Measurements from ENCODE around the gene PTGES.

The PTGES gene

DNA sequence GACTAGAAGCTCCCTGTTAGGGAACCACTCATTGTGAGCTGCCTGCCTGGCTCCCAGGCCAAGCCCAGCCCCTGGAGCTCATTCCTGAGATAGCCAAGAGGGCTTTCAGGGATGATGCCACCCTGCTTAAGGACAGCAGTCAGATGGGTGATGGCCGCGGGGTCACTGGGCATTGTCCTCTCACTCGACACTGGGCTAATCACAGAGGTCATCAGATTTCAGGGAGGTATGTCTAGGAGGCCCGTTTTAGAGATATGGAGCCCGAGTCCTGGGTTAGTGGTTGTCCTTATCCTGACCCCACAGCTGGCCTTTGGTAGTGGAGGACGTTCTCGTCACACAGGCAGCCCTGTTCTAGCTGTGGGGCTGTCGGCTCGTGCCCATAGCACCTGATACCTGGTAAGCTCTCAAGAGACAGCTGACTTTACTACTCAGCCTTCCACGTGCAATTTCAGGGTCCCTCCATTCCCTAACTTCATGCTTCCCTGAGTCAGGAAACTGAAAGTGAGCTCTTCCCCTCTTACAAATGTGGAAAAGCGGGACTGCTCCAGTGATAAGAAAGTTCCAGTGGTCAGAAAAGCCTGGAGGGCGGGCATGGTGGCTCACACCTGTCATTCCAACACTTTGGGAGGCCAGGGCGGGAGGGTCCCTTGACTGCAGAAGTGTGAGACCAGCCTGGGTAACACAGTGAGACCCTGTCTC is 7.1 kb upstream of the PTGES start:
- DNase-seq (ENCODE audit: low spot score), result no peak
- Histone ChIP-seq H3K4me3 (no peak overlapping the region), H3K27ac (peak overlapping the region in 1 of 2 donors; percentile 28)
- TF ChIP-seq, protein P1, sequence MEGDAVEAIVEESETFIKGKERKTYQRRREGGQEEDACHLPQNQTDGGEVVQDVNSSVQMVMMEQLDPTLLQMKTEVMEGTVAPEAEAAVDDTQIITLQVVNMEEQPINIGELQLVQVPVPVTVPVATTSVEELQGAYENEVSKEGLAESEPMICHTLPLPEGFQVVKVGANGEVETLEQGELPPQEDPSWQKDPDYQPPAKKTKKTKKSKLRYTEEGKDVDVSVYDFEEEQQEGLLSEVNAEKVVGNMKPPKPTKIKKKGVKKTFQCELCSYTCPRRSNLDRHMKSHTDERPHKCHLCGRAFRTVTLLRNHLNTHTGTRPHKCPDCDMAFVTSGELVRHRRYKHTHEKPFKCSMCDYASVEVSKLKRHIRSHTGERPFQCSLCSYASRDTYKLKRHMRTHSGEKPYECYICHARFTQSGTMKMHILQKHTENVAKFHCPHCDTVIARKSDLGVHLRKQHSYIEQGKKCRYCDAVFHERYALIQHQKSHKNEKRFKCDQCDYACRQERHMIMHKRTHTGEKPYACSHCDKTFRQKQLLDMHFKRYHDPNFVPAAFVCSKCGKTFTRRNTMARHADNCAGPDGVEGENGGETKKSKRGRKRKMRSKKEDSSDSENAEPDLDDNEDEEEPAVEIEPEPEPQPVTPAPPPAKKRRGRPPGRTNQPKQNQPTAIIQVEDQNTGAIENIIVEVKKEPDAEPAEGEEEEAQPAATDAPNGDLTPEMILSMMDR (IDR thresholded peaks at IDR 0.05), result no peak

DNA sequence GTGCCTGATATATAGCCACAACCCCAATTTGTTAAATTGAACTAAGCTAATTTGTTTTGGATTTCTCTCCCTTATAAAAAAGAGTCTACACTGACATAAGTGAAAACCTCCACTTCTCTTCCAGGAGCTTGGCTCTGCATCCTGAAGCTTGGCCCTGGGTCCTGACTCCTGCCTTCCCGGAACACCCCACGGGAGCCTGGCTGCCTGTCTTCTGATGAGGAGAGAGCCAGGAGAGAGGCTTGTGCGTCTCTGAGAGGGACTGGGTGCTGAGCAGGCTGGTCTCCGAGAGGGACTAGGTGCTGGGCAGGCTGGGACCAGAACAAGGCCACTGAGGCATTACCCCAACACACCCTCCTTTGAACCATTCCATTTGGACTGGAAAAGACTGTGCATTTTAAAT is 6.5 kb upstream of the PTGES start:
- no peak for DNase-seq (ENCODE audit: low spot score)
- Histone ChIP-seq H3K27ac (no peak overlapping the region), H3K4me3 (no peak overlapping the region)
- TF ChIP-seq, protein P1 (IDR thresholded peaks at IDR 0.05), result no peak

DNA sequence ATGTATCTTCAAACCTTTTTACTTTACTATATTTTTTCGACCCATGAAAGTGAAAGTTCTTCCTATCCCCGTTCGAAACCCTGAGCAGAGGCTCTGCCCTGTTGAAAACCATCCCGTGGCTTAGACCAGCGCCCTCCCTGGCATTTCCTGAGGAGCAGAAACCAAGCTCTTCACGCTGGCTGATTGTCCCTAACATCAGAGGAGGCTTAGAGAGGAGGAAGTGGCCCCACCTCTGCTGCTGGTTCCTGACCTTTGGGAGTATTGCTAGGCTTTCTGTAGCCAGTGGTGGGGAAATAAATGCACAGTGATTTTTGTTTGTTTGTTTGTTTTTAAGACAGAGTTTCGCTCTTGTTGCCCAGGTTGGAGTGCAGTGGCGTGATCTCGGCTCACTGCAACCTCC is 4.2 kb upstream of the PTGES start:
- Histone ChIP-seq H3K4me3 (no peak overlapping the region), H3K27ac (peak overlapping the region in 1 of 2 donors; percentile 4)
- TF ChIP-seq, protein P1 (IDR thresholded peaks at IDR 0.05), result no peak
- DNase-seq (ENCODE audit: low spot score), result no peak

DNA sequence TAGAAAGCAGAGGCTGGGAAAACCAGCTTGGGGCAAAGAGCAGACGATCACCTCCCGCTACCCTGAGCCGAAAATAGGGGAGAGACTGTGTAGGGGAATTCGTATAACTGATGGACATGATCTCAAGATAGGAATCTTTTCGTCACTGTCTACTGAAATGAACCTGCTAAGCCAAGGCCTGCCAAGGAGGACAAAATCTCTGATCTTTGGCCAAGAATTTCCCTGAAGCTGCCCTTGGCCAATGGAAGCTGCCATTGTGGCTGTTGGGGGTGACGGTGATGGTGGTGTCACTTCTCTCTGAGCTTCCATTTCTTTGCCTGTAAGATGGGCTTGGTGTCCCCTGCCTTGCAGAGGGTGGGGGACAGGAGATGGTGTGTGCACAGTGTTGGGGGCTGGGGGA is 3.3 kb upstream of the PTGES start:
- TF ChIP-seq, protein P1 (IDR thresholded peaks at IDR 0.05), result no peak
- Histone ChIP-seq H3K27ac (no peak overlapping the region), H3K4me3 (no peak overlapping the region)
- DNase-seq (ENCODE audit: low spot score), result no peak

DNA sequence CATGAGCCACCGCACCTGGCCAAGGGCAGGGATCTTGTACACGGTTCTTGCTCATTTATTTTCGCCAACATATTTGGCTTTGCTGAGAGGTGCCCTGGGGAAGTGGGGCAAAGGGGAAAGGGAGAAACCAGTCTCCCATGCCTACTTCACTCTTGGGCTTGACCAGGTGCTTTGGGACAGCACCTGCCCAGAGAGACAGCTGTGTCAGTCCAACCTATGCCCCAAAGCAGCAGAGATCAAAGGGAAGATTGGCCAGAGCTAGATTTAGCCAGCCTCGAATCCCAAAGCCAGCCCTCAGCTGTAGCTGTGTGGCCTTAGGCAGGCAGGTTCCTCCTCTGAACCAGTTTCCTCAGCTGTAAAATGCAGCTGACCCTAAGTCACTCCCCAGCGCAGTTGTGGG is 2.3 kb upstream of the PTGES start:
- TF ChIP-seq, protein P1 (IDR thresholded peaks at IDR 0.05), result no peak
- DNase-seq (ENCODE audit: low spot score), result no peak
- Histone ChIP-seq H3K27ac (no peak overlapping the region), H3K4me3 (no peak overlapping the region)

DNA sequence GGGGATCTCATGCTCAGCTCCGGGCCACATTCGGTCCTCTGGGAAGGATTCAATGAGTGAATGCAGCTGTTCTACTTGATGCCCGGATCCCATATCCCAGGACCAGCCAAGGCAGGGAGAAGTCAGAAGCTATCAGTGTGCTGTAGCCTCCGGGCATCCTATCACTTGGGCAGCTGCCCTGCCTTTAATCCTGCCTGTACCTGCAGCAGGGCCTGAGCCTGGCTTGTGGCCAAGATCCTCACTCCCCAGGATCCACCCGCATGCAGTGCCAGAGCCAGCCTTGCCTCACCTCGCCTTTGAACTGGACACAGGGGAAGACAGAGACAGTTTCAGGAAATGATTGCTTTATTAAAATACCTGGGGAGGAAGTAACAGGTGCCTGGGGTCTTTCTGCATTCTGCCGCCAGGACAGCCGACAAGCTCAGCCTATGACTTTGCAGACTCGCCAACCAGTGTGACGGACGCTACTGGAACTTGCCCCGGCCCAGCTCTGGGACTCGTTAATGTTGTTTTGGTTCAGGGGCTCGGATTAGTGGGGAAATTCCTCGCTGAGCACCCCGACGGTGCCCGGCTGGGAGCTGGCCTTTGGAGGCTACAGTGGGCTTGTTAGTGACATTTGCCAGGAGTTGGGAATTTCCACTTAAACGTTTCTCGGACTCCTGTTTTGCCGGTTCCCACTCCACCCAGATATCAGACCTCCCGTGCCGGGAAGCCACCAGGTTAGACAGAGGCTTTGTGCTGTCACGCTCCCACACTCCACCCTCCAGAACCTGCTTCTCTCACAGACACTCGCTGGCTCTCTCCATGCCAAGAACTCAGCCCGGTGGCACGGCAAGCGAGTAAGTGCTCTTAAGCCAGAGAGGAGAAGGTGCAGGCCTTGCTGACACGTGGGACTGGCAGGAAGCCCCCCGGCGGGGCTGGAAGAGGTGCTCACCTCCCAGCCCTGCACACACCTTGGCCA is 721 bp downstream of the PTGES start:
- no peak for DNase-seq (ENCODE audit: low spot score)
- Histone ChIP-seq H3K27ac (peak overlapping the region in 1 of 2 donors; percentile 27), H3K4me3 (peak overlapping the region; percentile 65)
- TF ChIP-seq, protein P1 (IDR thresholded peaks at IDR 0.05), result no peak

Measured in coronary artery (tissue), 2 donors.